Keratinocyte (primary cell): ENCODE measurements around the gene WASHC4. TPM values are rescaled to one million over a fixed set of nuclear protein-coding genes. Genes with fewer than 3 reads are reported as not detected.

ENCODE experiments used
- DNase-seq: peaks from one replicate; pipeline ENCODE4 v3.0.0-alpha.2; 2011; ENCODE audit warnings: low read depth, missing footprints, low spot score
- FAIRE-seq: peaks from 2 replicates; lab custom pipeline; 2011; peaks lifted over from hg19 to GRCh38; lab: Jason Lieb, UNC
- H2AFZ ChIP-seq: 2 replicates; pipeline ENCODE4 v1.6.0; 2012; ENCODE audit warnings: low read length, control low read depth, inconsistent platforms; ENCODE audit not compliant: control insufficient read depth
- H3K27ac ChIP-seq: 2 replicates; pipeline ENCODE4 v1.5.1; 2011; ENCODE audit warnings: low read length; ENCODE audit not compliant: control insufficient read depth, insufficient read depth
- H3K27me3 ChIP-seq: 3 replicates; pipeline ENCODE4 v1.6.0; 2011; ENCODE audit warnings: low read length; ENCODE audit not compliant: control insufficient read depth, insufficient read depth; ENCODE audit errors: extremely low read depth
- H3K36me3 ChIP-seq, 2 experiments: 2 replicates in 1 of 2; 3 replicates in 1 of 2; pipeline ENCODE4 v1.5.1; 2011; ENCODE audit warnings: low read length in 2 of 2, mild to moderate bottlenecking in 1 of 2; ENCODE audit not compliant: control insufficient read depth in 2 of 2, insufficient read depth in 2 of 2; ENCODE audit errors: extremely low read depth in 1 of 2
- H3K4me1 ChIP-seq: 3 replicates; pipeline ENCODE4 v1.5.1; 2011; ENCODE audit warnings: low read length; ENCODE audit not compliant: control insufficient read depth, insufficient read depth; ENCODE audit errors: extremely low read depth
- H3K4me2 ChIP-seq: 3 replicates; pipeline ENCODE4 v1.6.0; 2011; ENCODE audit warnings: low read depth, low read length; ENCODE audit not compliant: control insufficient read depth, insufficient read depth; ENCODE audit errors: extremely low read depth
- H3K4me3 ChIP-seq, 3 experiments: fragments of 200-600 bp in 1 of 3; sonication (generic) in 1 of 3; 2 replicates in 2 of 3; 3 replicates in 1 of 3; pipeline ENCODE4 v1.5.1; 2011 to 2016; ENCODE audit warnings: low read length in 3 of 3, mild to moderate bottlenecking in 3 of 3, control low read depth in 2 of 3, inconsistent platforms in 1 of 3, low read depth in 1 of 3, mixed read lengths in 1 of 3, mixed run types in 1 of 3, moderate library complexity in 1 of 3; ENCODE audit not compliant: control insufficient read depth in 2 of 3, insufficient read depth in 2 of 3; ENCODE audit errors: extremely low read depth in 1 of 3
- H3K79me2 ChIP-seq: 2 replicates; pipeline ENCODE4 v1.6.0; 2012; ENCODE audit warnings: low read length; ENCODE audit not compliant: control insufficient read depth, insufficient read depth
- H3K9ac ChIP-seq: 3 replicates; pipeline ENCODE4 v1.6.0; 2011; ENCODE audit warnings: low read length; ENCODE audit not compliant: control insufficient read depth, insufficient read depth; ENCODE audit errors: extremely low read depth
- H3K9me1 ChIP-seq: 3 replicates; pipeline ENCODE4 v1.6.0; 2011; ENCODE audit warnings: low read length; ENCODE audit not compliant: control insufficient read depth, insufficient read depth; ENCODE audit errors: extremely low read depth
- H3K9me3 ChIP-seq: 2 replicates; pipeline ENCODE4 v1.5.1; 2012; ENCODE audit warnings: low read depth, low read length; ENCODE audit not compliant: control insufficient read depth
- H4K20me1 ChIP-seq: 3 replicates; pipeline ENCODE4 v1.6.0; 2011; ENCODE audit warnings: low read length; ENCODE audit not compliant: control insufficient read depth, insufficient read depth; ENCODE audit errors: extremely low read depth
- CTCF ChIP-seq, 3 experiments: IDR thresholded peaks in 1 of 3; conservative IDR thresholded peaks in 1 of 3; optimal IDR thresholded peaks in 1 of 3; 2 replicates in 2 of 3; 3 replicates in 1 of 3; pipeline versions ENCODE3 to v1.5.1; 2011; ENCODE audit warnings: low read length in 3 of 3, mild to moderate bottlenecking in 3 of 3, moderate library complexity in 2 of 3, control low read depth in 1 of 3, inconsistent platforms in 1 of 3; ENCODE audit not compliant: insufficient read depth in 2 of 3; ENCODE audit errors: extremely low read depth in 1 of 3
- EZH2 ChIP-seq: IDR thresholded peaks from one replicate; pipeline ENCODE4 v1.6.1; 2012; ENCODE audit warnings: inconsistent platforms, mild to moderate bottlenecking, low read length, moderate library complexity
- dilution Hi-C: fragments of 300-500 bp; cut with MboI; formaldehyde crosslinking; loops from one replicate; pipeline ENCODE4 v1.7.0; 2020; ENCODE audit warnings: low sequenced_read_pairs; ENCODE audit not compliant: extremely low pct_ligation_motif_present
- polyA plus RNA-seq, 5 experiments: library from polyadenylated mRNA; depleted of rRNA in 3 of 5; stranded (reverse) in 3 of 5; stranded (forward) in 1 of 5; unstranded in 1 of 5; fragments of >200 nt; gene quantifications; 1 replicate in 1 of 5; 2 replicates in 3 of 5; 3 replicates in 1 of 5; pipeline versions ENCODE4 v1.2.1 to v1.2.3, GENCODE V29; 2011 to 2012; ENCODE audit warnings: missing spikeins in 2 of 5, low read depth in 1 of 5, low replicate concordance in 1 of 5

The WASHC4 gene
- polyA plus RNA-seq, 1 donor (not counting 4 experiments of a cell fraction or from before 2014, with no cell fraction given), result 58.1 TPM

GRCh38 chr12:105083031-105083430 lies 24.5 kb upstream of the WASHC4 start:
- Histone ChIP-seq H3K4me3 (peak overlapping the region in 1 of 3 experiments; percentile 79), H3K9me1 (no peaks in the 10 kb centered on the region), H3K36me3 (no peaks in the 10 kb centered on the region), H2AFZ (no peak overlapping the region), H4K20me1 (no peaks in the 10 kb centered on the region), H3K4me1 (peaks cover 5% of the 10 kb centered on the region), H3K4me2 (peak overlapping the region; percentile 71), H3K27ac (no peak overlapping the region), H3K9ac (peak overlapping the region; percentile 73), H3K9me3 (no peaks in the 10 kb centered on the region), H3K27me3 (no peaks in the 10 kb centered on the region), H3K79me2 (no peaks in the 10 kb centered on the region)
- no peak for FAIRE-seq
- dilution Hi-C loops, result no loop called here
- no peak for DNase-seq
- TF ChIP-seq CTCF (optimal IDR thresholded peaks at IDR 0.05 in 1 of 3, IDR thresholded peaks at IDR 0.05 in 1 of 3, conservative IDR thresholded peaks at IDR 0.05 in 1 of 3; ENCODE audit: extremely low read depth in 1 of 3, insufficient read depth in 2 of 3, low read length in 3 of 3) (no peak), EZH2 (no peak)

GRCh38 chr12:105083551-105084105 lies 23.9 kb upstream of the WASHC4 start:
- H3K4me3 ChIP-seq, result peak overlapping the region; percentile 14 to 79 (median 23)
- no peaks in the 10 kb centered on the region for H4K20me1 ChIP-seq
- dilution Hi-C loops, result no loop called here
- peaks cover 5% of the 10 kb centered on the region for H3K4me1 ChIP-seq
- FAIRE-seq, result no peak
- no peaks in the 10 kb centered on the region for H3K36me3 ChIP-seq
- no peaks in the 10 kb centered on the region for H3K9me3 ChIP-seq
- no peaks in the 10 kb centered on the region for H3K27me3 ChIP-seq
- H3K9me1 ChIP-seq, result no peaks in the 10 kb centered on the region
- peak overlapping the region; percentile 2 for H3K27ac ChIP-seq
- H3K9ac ChIP-seq, result peak overlapping the region; percentile 73
- no peaks in the 10 kb centered on the region for H3K79me2 ChIP-seq
- no peak for DNase-seq
- TF ChIP-seq CTCF (optimal IDR thresholded peaks at IDR 0.05 in 1 of 3, IDR thresholded peaks at IDR 0.05 in 1 of 3, conservative IDR thresholded peaks at IDR 0.05 in 1 of 3; ENCODE audit: extremely low read depth in 1 of 3, insufficient read depth in 2 of 3, low read length in 3 of 3), result no peak
- TF ChIP-seq EZH2, result no peak
- H2AFZ ChIP-seq, result peak overlapping the region; percentile 58
- peak overlapping the region; percentile 71 for H3K4me2 ChIP-seq
